GM12878 (cell line): ENCODE results near the gene ARID5B. TPM values are rescaled to one million over a fixed set of nuclear protein-coding genes. Genes with fewer than 3 reads are reported as not detected.

Experiments
- ATAC-seq: fragments of 200-7000 bp; cut with Tn5 transposase; 3 replicates; pipeline ENCODE4 v1.9.1; 2020; ENCODE audit warnings: mild to moderate bottlenecking, moderate library complexity
- BruUV-seq: library from RNA; stranded (reverse); fragments of 400-500 nt; replicated peaks from 2 replicates; lab custom pipeline; 2021; lab: Mats Ljungman, UMichigan
- CTCF ChIA-PET: fragments of 300-600 bp; sonication (Branson Sonifier 250); formaldehyde crosslinking; extraction: SDS; loops from one replicate; lab custom pipeline; 2021; ENCODE audit warnings: inconsistent platforms; lab: Yijun Ruan, JAX
- POLR2A ChIA-PET: fragments of 350-600 bp; formaldehyde crosslinking; extraction: SDS; loops from one replicate; lab custom pipeline; 2021; ENCODE audit warnings: inconsistent platforms; lab: Charles Lee
- RAD21 ChIA-PET: fragments of 300-600 bp; sonication (Branson Sonifier 250); formaldehyde crosslinking; loops from one replicate; lab custom pipeline; 2023; ENCODE audit warnings: antibody characterized with exemption; ENCODE audit not compliant: unreplicated experiment; lab: Charles Lee
- SMC1A ChIA-PET: fragments of 300-600 bp; sonication (Branson Sonifier 250); formaldehyde crosslinking; loops from one replicate; lab custom pipeline; 2023; ENCODE audit not compliant: unreplicated experiment, uncharacterized antibody; lab: Charles Lee
- DNase-seq: peaks from one replicate; pipeline ENCODE4 v3.0.0-alpha.2; 2011; ENCODE audit warnings: low read depth, low spot score
- FAIRE-seq: peaks from 3 replicates; lab custom pipeline; 2011; peaks lifted over from hg19 to GRCh38; lab: Jason Lieb, UNC
- H2AFZ ChIP-seq: 2 replicates; pipeline ENCODE4 v1.6.0; 2011; ENCODE audit warnings: low read depth, low read length, control low read depth; ENCODE audit not compliant: control insufficient read depth
- H3K27ac ChIP-seq: 2 replicates; pipeline ENCODE4 v1.5.1; 2011; ENCODE audit warnings: control low read depth; ENCODE audit not compliant: control insufficient read depth, insufficient read depth
- H3K27me3 ChIP-seq, 2 experiments: replicated peaks in 1 of 2; 2 replicates each; pipeline versions ENCODE4 v1.6.0 to v1.6.1; 2011; ENCODE audit warnings: low read length in 1 of 2; ENCODE audit not compliant: control insufficient read depth in 2 of 2, insufficient read depth in 2 of 2
- H3K36me3 ChIP-seq, 2 experiments: 2 replicates each; pipeline ENCODE4 v1.5.1; 2011; ENCODE audit warnings: low read length in 1 of 2; ENCODE audit not compliant: control insufficient read depth in 2 of 2, insufficient read depth in 2 of 2
- H3K4me1 ChIP-seq: 2 replicates; pipeline ENCODE4 v1.6.1; 2011; ENCODE audit warnings: mild to moderate bottlenecking, low read length, moderate library complexity, mixed read lengths; ENCODE audit not compliant: control insufficient read depth, insufficient read depth
- H3K4me2 ChIP-seq: 2 replicates; pipeline ENCODE4 v1.6.0; 2011; ENCODE audit warnings: control low read depth; ENCODE audit not compliant: control insufficient read depth, insufficient read depth
- H3K4me3 ChIP-seq: fragments of 200-600 bp; sonication (generic); 2 replicates; pipeline ENCODE4 v1.5.1; 2016
- H3K79me2 ChIP-seq: 2 replicates; pipeline ENCODE4 v1.6.0; 2011; ENCODE audit warnings: low read length; ENCODE audit not compliant: control insufficient read depth, insufficient read depth
- H3K9ac ChIP-seq: 2 replicates; pipeline ENCODE4 v1.8.0; 2011; ENCODE audit warnings: low read length, control low read depth, mixed read lengths; ENCODE audit not compliant: control insufficient read depth, insufficient read depth
- H3K9me3 ChIP-seq: replicated peaks from 3 replicates; pipeline ENCODE4 v1.5.1; 2011; ENCODE audit warnings: mild to moderate bottlenecking, low read length; ENCODE audit not compliant: control insufficient read depth, insufficient read depth
- H4K20me1 ChIP-seq: 2 replicates; pipeline ENCODE4 v1.6.0; 2011; ENCODE audit not compliant: control insufficient read depth, insufficient read depth
- ATF3 ChIP-seq: IDR thresholded peaks from 2 replicates; pipeline ENCODE4 v1.6.1; 2011; ENCODE audit warnings: low read depth, mild to moderate bottlenecking, low read length, moderate library complexity, borderline replicate concordance; ENCODE audit errors: extremely low read depth
- CREM ChIP-seq: IDR thresholded peaks from 2 replicates; pipeline ENCODE4 v1.6.1; 2014; ENCODE audit warnings: antibody characterized with exemption, low read depth
- ESRRA ChIP-seq: IDR thresholded peaks from 2 replicates; pipeline ENCODE4 v1.6.1; 2012; ENCODE audit warnings: mild to moderate bottlenecking, low read length, improper control_type of control experiment
- IKZF1 ChIP-seq: fragments of 450-650 bp; conservative IDR thresholded peaks from 2 replicates; pipeline ENCODE4 v1.6.1; 2017; ENCODE audit warnings: antibody characterized with exemption, mild to moderate bottlenecking
- LARP7 ChIP-seq: fragments of 450-650 bp; IDR thresholded peaks from 2 replicates; pipeline ENCODE4 v1.6.1; 2017; ENCODE audit warnings: mild to moderate bottlenecking
- NFXL1 ChIP-seq: fragments of 450-650 bp; IDR thresholded peaks from 2 replicates; pipeline ENCODE4 v1.6.1; 2017; ENCODE audit warnings: antibody characterized with exemption, mild to moderate bottlenecking, borderline replicate concordance
- NR2C2 ChIP-seq: IDR thresholded peaks from 2 replicates; pipeline ENCODE4 v1.6.1; 2011; ENCODE audit warnings: borderline replicate concordance, low read depth; ENCODE audit not compliant: control insufficient read depth, insufficient read length
- NRF1 ChIP-seq: conservative IDR thresholded peaks from 2 replicates; pipeline ENCODE4 v1.6.1; 2011; ENCODE audit warnings: mild to moderate bottlenecking, low read depth, low read length, improper control_type of control experiment
- POLR2A ChIP-seq: IDR thresholded peaks from 2 replicates; pipeline ENCODE4 v1.6.1; 2011; ENCODE audit warnings: low read depth, mild to moderate bottlenecking, low read length
- RFX5 ChIP-seq: IDR thresholded peaks from 2 replicates; pipeline ENCODE4 v1.6.1; 2011; ENCODE audit warnings: low read depth, low read length, improper control_type of control experiment
- SMC3 ChIP-seq: IDR thresholded peaks from 2 replicates; pipeline ENCODE4 v1.6.1; 2011; ENCODE audit warnings: low read length, improper control_type of control experiment, borderline replicate concordance
- ZNF592 ChIP-seq: fragments of 450-650 bp; IDR thresholded peaks from 2 replicates; pipeline ENCODE4 v1.6.1; 2017; ENCODE audit warnings: mild to moderate bottlenecking, moderate library complexity
- WGBS: methylation state at CpG from one replicate; pipeline ENCODE4 v1.1.6; 2016; ENCODE audit warnings: low lambda C conversion rate; ENCODE audit not compliant: insufficient replicate concordance, insufficient coverage; ENCODE audit errors: missing lambda C conversion rate; 5-methylcytosine and 5-hydroxymethylcytosine counted together
- in situ Hi-C: fragments of 300-500 bp; cut with MboI; formaldehyde crosslinking; loops from 9 replicates; pipeline ENCODE4 v1.14.3; 2018; ENCODE audit warnings: mixed read lengths
- intact Hi-C: fragments of 100-400 bp; cut with micrococcal nuclease; formaldehyde crosslinking; loops from one replicate; pipeline ENCODE4 v1.14.2; 2022; ENCODE audit not compliant: unreplicated experiment
- polyA plus RNA-seq, 11 experiments: library from polyadenylated mRNA; depleted of rRNA in 4 of 11; unstranded in 6 of 11; stranded (reverse) in 5 of 11; fragments of >200 nt; fragmentation: Nextera tagmentation in 4 of 11; fragmentation: Illumina TruSeq in 1 of 11; extraction: Ambion mirVana in 4 of 11; extraction: Trizol in 1 of 11; gene quantifications; 1 replicate in 1 of 11; 2 replicates in 10 of 11; pipeline versions ENCODE4 v1.2.1 to v1.2.3, GENCODE V29; 2011 to 2016; ENCODE audit warnings: inconsistent platforms in 2 of 11, missing spikeins in 2 of 11, low read depth in 1 of 11
- total RNA-seq, 4 experiments: library from RNA; depleted of rRNA in 3 of 4; stranded (reverse); fragments of >200 nt in 3 of 4; fragmentation: Illumina TruSeq in 1 of 4; extraction: Trizol in 1 of 4; gene quantifications; 2 replicates each; pipeline versions ENCODE4 v1.2.1 to v1.2.3, GENCODE V29; 2013 to 2021

The ARID5B gene
- total and polyA plus RNA-seq, 10 of the 15 experiments (the other 5 are each of a cell fraction or from before 2014, with no cell fraction given), result 2.7 to 8.5 (median 6.1) TPM

- Histone ChIP-seq H3K36me3 (peaks cover 0 to 3% of the 10 kb centered on the region in 2 experiments; a peak in 1 of 4 replicates), H3K79me2 (no peaks in the 10 kb centered on the region; the same call in 1 of the 2 replicates), H3K4me2 (no peak overlapping the region), H3K4me3 (no peak overlapping the region), H3K9me3 (no peaks in the 10 kb centered on the region), H3K9ac (no peak overlapping the region), H4K20me1 (no peaks in the 10 kb centered on the region), H3K27ac (no peak overlapping the region), H2AFZ (no peak overlapping the region), H3K27me3 (no peaks in the 10 kb centered on the region), H3K4me1 (peaks cover 7% of the 10 kb centered on the region; the same call in 1 of the 2 replicates)
- TF ChIP-seq NRF1 (no peak), ZNF592 (no peak), POLR2A (no peak), LARP7 (no peak), RFX5 (no peak), ESRRA (no peak), NFXL1 (no peak), NR2C2 (no peak), ATF3 (no peak), CREM (no peak), IKZF1 (no peak), SMC3 (no peak)
- POLR2A ChIA-PET, result no interaction called here
- 82% methylated on average over 3 of the region's 3 CpGs for WGBS
- RAD21 ChIA-PET, result no interaction called here
- DNase-seq (no peak), FAIRE-seq (no peak), ATAC-seq (no peak)
- SMC1A ChIA-PET, result interaction anchor here (0.5 kb wide), 1 partner anchor 126 kb away, joined by 3 read pairs; no protein-coding TSS in a partner anchor
- intact Hi-C loops, result loop anchor here (10.0 kb wide), 1 partner anchor 278 kb away; no protein-coding TSS in a partner anchor
- in situ Hi-C loops, result no loop called here
- CTCF ChIA-PET, result no interaction called here
- no TSS peak for BruUV-seq
Measured at GRCh38 chr10:62033125-62033524, 131.6 kb downstream of the ARID5B start.
